Measurements from ENCODE around the gene LARP4B.

LARP4B gene

DNA sequence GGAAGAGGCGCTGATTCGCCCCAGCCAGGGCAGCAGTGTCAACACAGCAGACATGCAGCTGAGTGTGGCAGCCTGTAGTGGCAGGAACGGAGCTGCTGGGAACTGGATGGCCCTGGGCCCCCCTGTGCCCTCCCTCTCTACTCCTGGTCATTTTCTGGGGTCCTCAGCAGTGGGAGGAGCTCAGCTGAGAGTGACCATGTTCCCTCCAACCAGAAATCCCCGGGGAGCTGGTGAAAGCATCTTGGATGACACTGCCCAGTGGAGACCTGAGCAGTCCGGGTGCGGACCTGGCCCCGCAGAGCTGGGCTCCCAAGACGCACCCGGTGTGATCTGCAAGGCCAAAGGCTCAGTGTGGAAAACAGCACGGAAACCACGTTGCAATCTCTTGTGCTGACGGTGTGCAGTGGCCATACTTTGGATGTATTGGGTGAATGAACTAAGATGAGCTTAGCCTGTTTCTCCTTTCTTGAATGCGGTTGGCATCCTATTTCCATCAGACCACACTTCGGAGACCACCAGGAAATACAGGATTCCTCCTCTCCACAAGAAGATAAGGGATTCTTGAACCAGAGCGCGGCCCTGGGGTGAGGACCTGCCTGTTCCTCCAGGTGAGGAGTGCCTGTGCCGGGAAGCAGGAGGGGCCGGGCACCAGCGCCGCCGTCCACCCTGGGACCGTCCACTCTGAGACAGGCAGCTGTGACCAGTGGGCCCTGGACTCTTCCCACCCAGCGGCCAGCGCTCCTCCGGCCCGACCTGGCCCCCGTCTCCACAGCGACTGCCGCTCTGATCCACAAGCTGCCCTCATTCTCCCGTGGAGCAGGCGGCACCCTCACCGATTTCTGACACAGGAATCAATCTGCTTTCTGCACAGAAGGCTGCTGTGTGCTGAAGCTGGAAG, 148.5 kb downstream of the LARP4B start:
- TF ChIP-seq, protein P1, sequence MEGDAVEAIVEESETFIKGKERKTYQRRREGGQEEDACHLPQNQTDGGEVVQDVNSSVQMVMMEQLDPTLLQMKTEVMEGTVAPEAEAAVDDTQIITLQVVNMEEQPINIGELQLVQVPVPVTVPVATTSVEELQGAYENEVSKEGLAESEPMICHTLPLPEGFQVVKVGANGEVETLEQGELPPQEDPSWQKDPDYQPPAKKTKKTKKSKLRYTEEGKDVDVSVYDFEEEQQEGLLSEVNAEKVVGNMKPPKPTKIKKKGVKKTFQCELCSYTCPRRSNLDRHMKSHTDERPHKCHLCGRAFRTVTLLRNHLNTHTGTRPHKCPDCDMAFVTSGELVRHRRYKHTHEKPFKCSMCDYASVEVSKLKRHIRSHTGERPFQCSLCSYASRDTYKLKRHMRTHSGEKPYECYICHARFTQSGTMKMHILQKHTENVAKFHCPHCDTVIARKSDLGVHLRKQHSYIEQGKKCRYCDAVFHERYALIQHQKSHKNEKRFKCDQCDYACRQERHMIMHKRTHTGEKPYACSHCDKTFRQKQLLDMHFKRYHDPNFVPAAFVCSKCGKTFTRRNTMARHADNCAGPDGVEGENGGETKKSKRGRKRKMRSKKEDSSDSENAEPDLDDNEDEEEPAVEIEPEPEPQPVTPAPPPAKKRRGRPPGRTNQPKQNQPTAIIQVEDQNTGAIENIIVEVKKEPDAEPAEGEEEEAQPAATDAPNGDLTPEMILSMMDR (IDR thresholded peaks at IDR 0.05; ENCODE audit: low read depth, low read length), result no peak
- DNase-seq (ENCODE audit: low read depth in 2 of 2), result no peak
- H3K4me3 ChIP-seq (replicated peaks in 1 of 2; ENCODE audit: low read depth in 2 of 2, low read length in 2 of 2), result no peak overlapping the region

DNA sequence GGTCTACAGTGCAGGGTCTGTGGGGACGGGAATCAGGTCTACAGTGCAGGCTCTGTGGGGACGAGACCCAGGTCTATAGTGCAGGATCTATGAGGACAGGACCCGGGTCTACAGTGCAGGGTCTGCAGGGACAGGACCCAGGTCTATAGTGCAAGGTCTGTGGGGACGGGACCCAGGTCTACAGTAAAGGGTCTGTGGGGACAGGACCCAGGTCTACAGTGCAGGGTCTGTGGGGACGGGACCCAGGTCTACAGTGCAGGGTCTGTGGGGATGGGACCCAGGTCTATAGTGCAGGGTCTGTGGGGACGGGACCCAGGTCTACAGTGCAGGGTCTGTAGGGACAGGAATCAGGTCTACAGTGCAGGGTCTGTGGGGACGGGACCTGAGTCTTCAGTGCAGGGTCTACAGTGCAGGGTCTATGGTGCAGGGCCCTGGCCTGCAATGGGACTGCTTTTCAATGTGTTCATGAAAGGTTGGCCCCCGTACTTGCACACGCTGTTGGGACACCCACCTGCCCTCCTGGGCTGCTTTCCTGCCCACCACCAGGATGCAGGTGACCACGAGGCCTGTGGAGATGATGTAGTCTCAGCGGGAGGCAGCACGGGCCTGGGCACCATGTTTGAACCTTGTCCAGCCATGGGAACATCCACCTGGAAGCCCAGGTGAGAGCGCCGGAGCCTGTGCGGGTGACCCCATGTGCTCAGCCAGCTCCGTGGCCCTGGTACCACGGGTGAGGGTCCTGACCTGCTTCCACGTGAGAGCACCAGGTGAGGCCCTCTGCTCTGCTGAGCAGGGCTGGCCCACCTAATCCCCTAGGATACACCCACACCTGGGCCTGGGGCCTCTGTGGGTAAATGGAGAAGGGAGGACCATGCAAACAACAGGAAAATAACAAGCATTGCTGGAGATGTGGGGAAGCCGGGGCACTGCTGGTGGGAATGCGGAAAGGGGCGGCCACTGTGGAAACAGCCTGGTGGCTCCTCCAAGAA, 150.7 kb downstream of the LARP4B start:
- TF ChIP-seq, protein P1 (IDR thresholded peaks at IDR 0.05; ENCODE audit: low read depth, low read length), result no peak
- DNase-seq (ENCODE audit: low read depth in 2 of 2), result no peak
- H3K4me3 ChIP-seq (replicated peaks in 1 of 2; ENCODE audit: low read depth in 2 of 2, low read length in 2 of 2), result no peak overlapping the region

DNA sequence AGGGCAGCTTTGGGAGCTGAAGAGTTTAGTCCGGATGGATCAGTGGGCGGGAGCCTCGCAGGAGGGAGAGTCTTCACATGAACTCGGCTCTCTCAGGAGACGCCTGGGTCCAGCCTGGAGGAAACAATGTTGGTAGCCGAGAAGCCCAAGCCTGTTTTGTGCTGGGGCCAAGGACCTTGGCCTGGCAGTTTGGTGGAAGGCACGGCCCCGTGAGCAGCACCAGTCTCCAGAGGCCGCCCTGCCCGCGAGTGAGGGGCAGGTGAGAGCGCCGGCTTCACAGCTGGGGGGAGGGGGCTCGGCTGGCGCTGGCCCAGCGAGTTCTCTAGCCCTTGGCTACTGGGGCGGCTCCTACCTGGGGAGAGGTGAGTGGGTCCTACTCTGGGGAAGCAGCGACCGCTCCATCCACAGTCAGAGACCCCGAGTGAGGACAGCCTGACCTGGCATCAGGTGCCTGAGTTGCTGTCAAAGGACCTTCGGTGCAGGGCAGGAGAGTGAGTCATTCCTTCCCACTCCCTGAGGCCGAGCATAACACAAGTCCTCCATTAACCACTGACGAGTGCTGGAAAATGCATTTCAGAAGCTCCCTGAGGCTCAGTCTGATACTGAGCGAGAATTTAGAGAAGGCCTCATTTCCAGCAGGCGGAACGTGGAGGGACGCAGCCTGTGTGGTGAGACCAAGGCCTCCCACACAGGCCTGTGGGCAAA, 152.7 kb downstream of the LARP4B start:
- no peak overlapping the region for H3K4me3 ChIP-seq (replicated peaks in 1 of 2; ENCODE audit: low read depth in 2 of 2, low read length in 2 of 2)
- TF ChIP-seq, protein P1 (IDR thresholded peaks at IDR 0.05; ENCODE audit: low read depth, low read length), result no peak
- no peak for DNase-seq (ENCODE audit: low read depth in 2 of 2)

DNA sequence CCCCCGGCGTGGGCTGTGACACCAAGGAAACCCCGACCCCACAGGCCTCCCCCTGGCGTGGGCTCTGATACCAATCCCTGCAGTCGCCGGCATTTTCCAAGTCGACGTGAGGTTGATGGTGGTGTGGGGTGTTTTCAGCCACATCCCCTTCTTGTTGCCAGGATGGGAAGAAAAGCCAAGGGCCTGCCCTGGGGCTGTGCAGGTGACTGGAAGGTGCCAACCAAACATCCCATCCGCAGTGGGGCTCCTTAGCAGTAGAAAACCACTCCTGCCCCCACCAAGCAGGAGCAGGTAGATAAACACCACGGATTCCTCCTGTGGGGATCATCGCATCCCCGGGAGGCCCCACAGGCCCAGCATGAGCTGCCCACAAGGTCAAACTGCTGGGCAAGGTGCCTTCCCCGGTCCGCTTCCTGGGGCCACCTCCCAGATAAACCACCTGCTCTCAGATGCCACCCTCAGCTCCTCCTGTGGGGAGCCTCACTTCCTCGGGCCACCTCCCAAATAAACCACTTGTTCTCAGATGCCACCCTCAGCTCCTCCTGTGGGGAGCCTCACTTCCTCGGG, 153.5 kb downstream of the LARP4B start:
- TF ChIP-seq, protein P1 (IDR thresholded peaks at IDR 0.05; ENCODE audit: low read depth, low read length), result no peak
- no peak overlapping the region for H3K4me3 ChIP-seq (replicated peaks in 1 of 2; ENCODE audit: low read depth in 2 of 2, low read length in 2 of 2)
- DNase-seq (ENCODE audit: low read depth in 2 of 2), result no peak

DNA sequence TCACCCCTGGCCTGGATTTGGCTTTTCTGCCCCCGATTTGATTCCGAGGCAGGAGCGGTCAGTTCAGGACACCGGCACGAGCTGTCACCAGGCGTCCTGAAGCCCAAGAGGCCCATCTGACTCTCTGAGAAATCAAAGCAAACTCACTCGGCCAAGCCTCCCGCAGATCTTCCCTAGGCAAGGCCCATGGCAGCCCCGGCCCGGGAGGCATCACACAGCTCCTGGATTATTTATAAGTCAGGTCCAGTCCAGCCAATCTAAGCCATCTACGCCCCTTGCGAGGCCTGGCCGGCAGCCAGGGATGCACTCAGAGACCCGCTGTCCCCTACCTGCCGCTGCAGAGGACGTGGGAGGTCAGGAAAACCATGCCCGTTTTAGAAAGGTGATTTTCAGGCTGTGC, 154.7 kb downstream of the LARP4B start:
- H3K4me3 ChIP-seq (replicated peaks in 1 of 2; ENCODE audit: low read depth in 2 of 2, low read length in 2 of 2), result no peak overlapping the region
- DNase-seq (ENCODE audit: low read depth in 2 of 2), result no peak
- TF ChIP-seq, protein P1 (IDR thresholded peaks at IDR 0.05; ENCODE audit: low read depth, low read length), result no peak

Data from cardiac fibroblast (primary cell).